H9 (cell line): ENCODE data around the gene RAB27A. TPM values are rescaled to one million over a fixed set of nuclear protein-coding genes. Genes with fewer than 3 reads are reported as not detected.

Experiments used
- DNase-seq: peaks from one replicate; pipeline ENCODE4 v3.0.0-alpha.2; 2017
- H2AFZ ChIP-seq: one replicate; pipeline ENCODE4 v1.6.1; 2013; ENCODE audit warnings: mild to moderate bottlenecking, low read length, control low read depth, moderate library complexity
- H2AK5ac ChIP-seq: 2 replicates; pipeline ENCODE4 v1.6.1; 2013; ENCODE audit warnings: low read length, control low read depth, mixed read lengths; ENCODE audit not compliant: insufficient read length
- H2BK120ac ChIP-seq: one replicate; pipeline ENCODE4 v1.6.1; 2013; ENCODE audit warnings: low read depth, mild to moderate bottlenecking, low read length, control low read depth, inconsistent platforms; ENCODE audit not compliant: poor library complexity, severe bottlenecking
- H2BK12ac ChIP-seq: 2 replicates; pipeline ENCODE4 v1.6.1; 2013; ENCODE audit warnings: low read length, control low read depth, mixed read lengths, low read depth; ENCODE audit not compliant: insufficient read length
- H2BK15ac ChIP-seq: 2 replicates; pipeline ENCODE4 v1.6.1; 2013; ENCODE audit warnings: low read depth, low read length, control low read depth
- H2BK20ac ChIP-seq: one replicate; pipeline ENCODE4 v1.6.1; 2013; ENCODE audit warnings: low read depth, mild to moderate bottlenecking, low read length, control low read depth, inconsistent platforms; ENCODE audit not compliant: poor library complexity, severe bottlenecking
- H2BK5ac ChIP-seq: 2 replicates; pipeline ENCODE4 v1.6.1; 2013; ENCODE audit warnings: low read length, control low read depth, mixed read lengths; ENCODE audit not compliant: insufficient read length
- H3K14ac ChIP-seq: 2 replicates; pipeline ENCODE4 v1.6.1; 2013; ENCODE audit warnings: low read length, control low read depth; ENCODE audit not compliant: insufficient read depth
- H3K18ac ChIP-seq: 2 replicates; pipeline ENCODE4 v1.6.1; 2013; ENCODE audit warnings: low read depth, mild to moderate bottlenecking, mixed read lengths, low read length, control low read depth; ENCODE audit not compliant: insufficient read length
- H3K23ac ChIP-seq: 2 replicates; pipeline ENCODE4 v1.6.1; 2013; ENCODE audit warnings: low read length, control low read depth, mixed read lengths, low read depth; ENCODE audit not compliant: insufficient read length
- H3K23me2 ChIP-seq: 2 replicates; pipeline ENCODE4 v1.6.1; 2013; ENCODE audit warnings: low read depth, mild to moderate bottlenecking, mixed read lengths, low read length, control low read depth; ENCODE audit not compliant: insufficient read length, poor library complexity, severe bottlenecking
- H3K27ac ChIP-seq: 2 replicates; pipeline ENCODE4 v1.5.1; 2013; ENCODE audit warnings: low read length, control low read depth, mixed read lengths, low read depth; ENCODE audit not compliant: insufficient read length
- H3K27me3 ChIP-seq: 2 replicates; pipeline ENCODE4 v1.6.1; 2013; ENCODE audit warnings: low read length, control low read depth, inconsistent platforms; ENCODE audit not compliant: insufficient read depth
- H3K4ac ChIP-seq: 2 replicates; pipeline ENCODE4 v1.6.1; 2013; ENCODE audit warnings: low read depth, mild to moderate bottlenecking, control low read depth, inconsistent platforms, low read length, moderate library complexity
- H3K4me1 ChIP-seq: 2 replicates; pipeline ENCODE4 v1.6.1; 2013; ENCODE audit warnings: low read length, control low read depth, inconsistent platforms; ENCODE audit not compliant: insufficient read depth
- H3K4me2 ChIP-seq: 2 replicates; pipeline ENCODE4 v1.6.1; 2013; ENCODE audit warnings: low read length, control low read depth, mixed read lengths; ENCODE audit not compliant: insufficient read length, insufficient read depth
- H3K56ac ChIP-seq: 2 replicates; pipeline ENCODE4 v1.6.1; 2013; ENCODE audit warnings: low read depth, mild to moderate bottlenecking, mixed read lengths, low read length, control low read depth; ENCODE audit not compliant: insufficient read length
- H3K79me1 ChIP-seq: 2 replicates; pipeline ENCODE4 v1.6.1; 2013; ENCODE audit warnings: low read depth, mild to moderate bottlenecking, moderate library complexity, low read length, control low read depth, inconsistent platforms; ENCODE audit not compliant: insufficient read depth, poor library complexity, severe bottlenecking
- H3K79me2 ChIP-seq: 2 replicates; pipeline ENCODE4 v1.6.1; 2013; ENCODE audit warnings: low read length, control low read depth, inconsistent platforms; ENCODE audit not compliant: insufficient read depth
- H3K9ac ChIP-seq: 2 replicates; pipeline ENCODE4 v1.6.1; 2013; ENCODE audit warnings: low read length, control low read depth, mixed read lengths; ENCODE audit not compliant: insufficient read length; ENCODE audit errors: extremely low read depth
- H3K9me3 ChIP-seq: one replicate; pipeline ENCODE4 v1.6.1; 2013; ENCODE audit warnings: low read depth, low read length, inconsistent platforms; ENCODE audit not compliant: control insufficient read depth
- H3T11ph ChIP-seq: one replicate; pipeline ENCODE4 v1.6.1; 2013; ENCODE audit warnings: mild to moderate bottlenecking, low read length, control low read depth, inconsistent platforms
- H4K20me1 ChIP-seq: one replicate; pipeline ENCODE4 v1.6.1; 2013; ENCODE audit not compliant: control insufficient read depth, insufficient read length, insufficient read depth
- H4K5ac ChIP-seq: 2 replicates; pipeline ENCODE4 v1.6.1; 2013; ENCODE audit warnings: low read depth, mild to moderate bottlenecking, mixed read lengths, low read length, control low read depth; ENCODE audit not compliant: insufficient read length
- H4K8ac ChIP-seq: replicated peaks from 2 replicates; pipeline ENCODE4 v1.6.1; 2013; ENCODE audit warnings: low read length, control low read depth, mixed read lengths, low read depth; ENCODE audit not compliant: insufficient read length
- H4K91ac ChIP-seq: 2 replicates; pipeline ENCODE4 v1.6.1; 2013; ENCODE audit warnings: low read depth, mild to moderate bottlenecking, moderate library complexity, mixed read lengths, low read length, control low read depth; ENCODE audit not compliant: insufficient read length
- H3K27ac Mint-ChIP-seq, 3 experiments: 2 replicates in 2 of 3; 3 replicates in 1 of 3; pipeline ENCODE4 v1.8.0; 2020 to 2021; ENCODE audit warnings: mixed read lengths in 3 of 3, mild to moderate bottlenecking in 1 of 3, moderate library complexity in 1 of 3
- H3K27me3 Mint-ChIP-seq: 2 replicates; pipeline ENCODE4 v1.8.0; 2021; ENCODE audit warnings: low read depth, mild to moderate bottlenecking, moderate library complexity, mixed read lengths
- H3K36me3 Mint-ChIP-seq, 3 experiments: 2 replicates in 2 of 3; 3 replicates in 1 of 3; pipeline ENCODE4 v1.8.0; 2020 to 2021; ENCODE audit warnings: low read depth in 3 of 3, mixed read lengths in 3 of 3; ENCODE audit not compliant: insufficient read depth in 1 of 3
- H3K4me1 Mint-ChIP-seq, 2 experiments: 2 replicates each; pipeline ENCODE4 v1.8.0; 2020; ENCODE audit warnings: mixed read lengths in 2 of 2
- H3K4me3 Mint-ChIP-seq, 2 experiments: 2 replicates in 1 of 2; 3 replicates in 1 of 2; pipeline ENCODE4 v1.8.0; 2020 to 2021; ENCODE audit warnings: mild to moderate bottlenecking in 2 of 2, mixed read lengths in 2 of 2, moderate library complexity in 1 of 2
- H3K9me3 Mint-ChIP-seq, 2 experiments: 2 replicates in 1 of 2; 3 replicates in 1 of 2; pipeline ENCODE4 v1.8.0; 2020; ENCODE audit warnings: mild to moderate bottlenecking in 2 of 2, mixed read lengths in 2 of 2, moderate library complexity in 1 of 2
- CTCF ChIP-seq: fragments of 200-600 bp; sonication (generic); conservative IDR thresholded peaks from 3 replicates; pipeline ENCODE4 v1.8.0; 2021; ENCODE audit warnings: antibody characterized with exemption, mild to moderate bottlenecking
- WGBS: extraction: QIAGEN DNeasy Blood & Tissue Kit; methylation state at CpG from one replicate; pipeline ENCODE4 v1.1.7; 2013; ENCODE audit warnings: missing lambda C conversion rate, low lambda C conversion rate, mixed read lengths; ENCODE audit not compliant: insufficient read length; ENCODE audit errors: extremely low coverage; 5-methylcytosine and 5-hydroxymethylcytosine counted together
- total RNA-seq: library from RNA; stranded (reverse); gene quantifications from 2 replicates; pipeline ENCODE4 v1.2.1, GENCODE V29; 2021

Gene RAB27A
- total RNA-seq, 1 experiment from 2014 or later, result 6.8 TPM

GRCh38 chr15:55235546-55236036 is 54.0 kb downstream of the RAB27A start:
- no peak overlapping the region for H2AK5ac ChIP-seq
- TF ChIP-seq CTCF, result no peak
- Mint-ChIP-seq H3K9me3 (no peaks in the 10 kb centered on the region), H3K36me3 (no peaks in the 10 kb centered on the region), H3K27me3 (no peaks in the 10 kb centered on the region), H3K27ac (no peak overlapping the region; a peak in 1 of 7 replicates), H3K4me3 (no peak overlapping the region), H3K4me1 (no peaks in the 10 kb centered on the region)
- H3K56ac ChIP-seq, result no peak overlapping the region
- no peak overlapping the region for H4K8ac ChIP-seq
- H3T11ph ChIP-seq, result no peak overlapping the region
- H3K9ac ChIP-seq, result no peak overlapping the region
- H3K14ac ChIP-seq, result no peak overlapping the region
- H3K27me3 ChIP-seq, result no peaks in the 10 kb centered on the region
- no peak overlapping the region for H3K23ac ChIP-seq
- H3K18ac ChIP-seq, result no peak overlapping the region
- no peak overlapping the region for H2AFZ ChIP-seq
- H3K23me2 ChIP-seq, result no peaks in the 10 kb centered on the region
- no peak overlapping the region for H3K27ac ChIP-seq
- no peak overlapping the region for H2BK5ac ChIP-seq
- no peak overlapping the region for H3K4me2 ChIP-seq
- H2BK12ac ChIP-seq, result no peak overlapping the region
- no peak overlapping the region for H4K91ac ChIP-seq
- no peak overlapping the region for H2BK15ac ChIP-seq
- no peaks in the 10 kb centered on the region for H3K79me2 ChIP-seq
- H3K79me1 ChIP-seq, result no peaks in the 10 kb centered on the region
- H4K20me1 ChIP-seq, result no peaks in the 10 kb centered on the region
- no peak overlapping the region for H2BK20ac ChIP-seq
- WGBS, result no CpG with 5 or more reads among the region's 4 CpGs
- no peaks in the 10 kb centered on the region for H3K4me1 ChIP-seq
- no peaks in the 10 kb centered on the region for H3K9me3 ChIP-seq
- no peak overlapping the region for H2BK120ac ChIP-seq
- DNase-seq, result no peak
- no peak overlapping the region for H3K4ac ChIP-seq
- no peak overlapping the region for H4K5ac ChIP-seq
